Ishikawa (cell line): ENCODE data around the gene DSTN.

Experiments
- EGR1 ChIP-seq: IDR thresholded peaks from 2 replicates; pipeline ENCODE4 v1.6.1; 2012
- TF ChIP-seq, protein P1 (sequence below): IDR thresholded peaks from 2 replicates; pipeline ENCODE4 v1.6.1; 2012; ENCODE audit warnings: low read depth, mild to moderate bottlenecking

DNA sequence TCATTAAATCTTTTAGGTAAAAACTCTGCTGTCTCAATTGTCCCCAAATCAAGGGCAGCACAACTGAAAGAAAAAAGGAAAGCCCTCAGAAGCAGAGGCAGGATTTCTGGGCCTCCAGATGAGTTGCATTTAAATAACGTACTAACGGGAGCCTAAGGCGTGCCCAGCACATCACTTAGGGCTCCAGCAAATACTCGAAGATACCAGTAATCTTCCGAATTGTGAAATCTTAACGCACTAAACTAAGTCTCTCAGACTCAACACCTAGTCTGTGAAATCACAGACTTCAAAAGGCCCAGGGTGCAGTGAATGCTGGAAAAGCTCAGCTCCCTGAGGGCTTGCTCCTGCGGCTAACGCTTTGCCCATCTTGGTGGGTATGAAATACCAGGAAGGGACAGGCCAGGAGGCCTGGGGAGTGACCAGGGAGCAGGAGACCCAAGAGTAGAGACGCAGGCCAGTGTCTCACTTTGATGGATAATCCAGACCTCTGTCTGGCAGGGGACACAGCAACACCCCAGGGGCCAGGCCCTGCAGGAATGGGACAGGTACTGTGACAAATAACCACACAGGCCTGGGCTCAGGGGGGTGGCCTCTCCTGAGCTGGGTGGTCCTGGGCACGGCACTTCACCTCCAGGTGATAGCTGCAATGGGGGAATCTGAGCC is 75.8 kb downstream of the DSTN start:
- no peak for TF ChIP-seq EGR1
- TF ChIP-seq, protein P1, sequence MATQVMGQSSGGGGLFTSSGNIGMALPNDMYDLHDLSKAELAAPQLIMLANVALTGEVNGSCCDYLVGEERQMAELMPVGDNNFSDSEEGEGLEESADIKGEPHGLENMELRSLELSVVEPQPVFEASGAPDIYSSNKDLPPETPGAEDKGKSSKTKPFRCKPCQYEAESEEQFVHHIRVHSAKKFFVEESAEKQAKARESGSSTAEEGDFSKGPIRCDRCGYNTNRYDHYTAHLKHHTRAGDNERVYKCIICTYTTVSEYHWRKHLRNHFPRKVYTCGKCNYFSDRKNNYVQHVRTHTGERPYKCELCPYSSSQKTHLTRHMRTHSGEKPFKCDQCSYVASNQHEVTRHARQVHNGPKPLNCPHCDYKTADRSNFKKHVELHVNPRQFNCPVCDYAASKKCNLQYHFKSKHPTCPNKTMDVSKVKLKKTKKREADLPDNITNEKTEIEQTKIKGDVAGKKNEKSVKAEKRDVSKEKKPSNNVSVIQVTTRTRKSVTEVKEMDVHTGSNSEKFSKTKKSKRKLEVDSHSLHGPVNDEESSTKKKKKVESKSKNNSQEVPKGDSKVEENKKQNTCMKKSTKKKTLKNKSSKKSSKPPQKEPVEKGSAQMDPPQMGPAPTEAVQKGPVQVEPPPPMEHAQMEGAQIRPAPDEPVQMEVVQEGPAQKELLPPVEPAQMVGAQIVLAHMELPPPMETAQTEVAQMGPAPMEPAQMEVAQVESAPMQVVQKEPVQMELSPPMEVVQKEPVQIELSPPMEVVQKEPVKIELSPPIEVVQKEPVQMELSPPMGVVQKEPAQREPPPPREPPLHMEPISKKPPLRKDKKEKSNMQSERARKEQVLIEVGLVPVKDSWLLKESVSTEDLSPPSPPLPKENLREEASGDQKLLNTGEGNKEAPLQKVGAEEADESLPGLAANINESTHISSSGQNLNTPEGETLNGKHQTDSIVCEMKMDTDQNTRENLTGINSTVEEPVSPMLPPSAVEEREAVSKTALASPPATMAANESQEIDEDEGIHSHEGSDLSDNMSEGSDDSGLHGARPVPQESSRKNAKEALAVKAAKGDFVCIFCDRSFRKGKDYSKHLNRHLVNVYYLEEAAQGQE, result no peak
